ENCODE results near the gene NSD1.

DNA sequence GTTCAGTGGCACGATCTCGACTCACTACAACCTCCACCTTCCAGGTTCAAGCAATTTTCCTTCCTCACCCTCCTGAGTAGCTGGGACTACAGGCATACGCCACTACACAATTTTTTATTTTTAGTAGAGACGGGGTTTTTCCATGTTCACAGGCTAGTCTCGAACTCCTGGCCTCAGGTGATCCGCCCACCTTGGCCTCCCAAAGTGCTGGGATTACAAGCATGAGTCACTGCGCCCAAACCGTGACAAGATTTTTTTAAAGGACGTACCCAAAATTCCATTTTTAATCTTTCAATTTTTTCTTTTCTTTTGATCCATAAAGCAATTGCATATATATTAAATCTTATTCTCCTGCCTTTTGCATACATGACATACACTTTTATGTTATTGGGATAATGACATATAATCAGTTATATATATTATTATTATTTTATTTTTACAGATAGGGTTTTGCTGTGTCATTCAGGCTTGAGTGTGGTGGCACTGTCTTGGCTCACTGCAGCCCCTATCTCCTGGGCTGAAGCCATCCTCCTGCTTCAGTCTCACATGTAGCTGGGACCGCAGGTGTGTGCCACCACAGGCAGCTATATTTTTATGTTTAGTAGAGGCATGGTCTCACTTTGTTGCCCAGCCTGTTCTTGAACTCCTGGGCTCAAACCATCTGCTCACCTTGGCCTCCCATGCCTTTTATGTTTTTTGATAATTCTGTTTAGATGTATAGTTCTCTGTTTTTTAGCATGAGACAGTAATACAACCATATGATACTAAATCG, 98.1 kb downstream of the NSD1 start:
- TF ChIP-seq, protein P1, sequence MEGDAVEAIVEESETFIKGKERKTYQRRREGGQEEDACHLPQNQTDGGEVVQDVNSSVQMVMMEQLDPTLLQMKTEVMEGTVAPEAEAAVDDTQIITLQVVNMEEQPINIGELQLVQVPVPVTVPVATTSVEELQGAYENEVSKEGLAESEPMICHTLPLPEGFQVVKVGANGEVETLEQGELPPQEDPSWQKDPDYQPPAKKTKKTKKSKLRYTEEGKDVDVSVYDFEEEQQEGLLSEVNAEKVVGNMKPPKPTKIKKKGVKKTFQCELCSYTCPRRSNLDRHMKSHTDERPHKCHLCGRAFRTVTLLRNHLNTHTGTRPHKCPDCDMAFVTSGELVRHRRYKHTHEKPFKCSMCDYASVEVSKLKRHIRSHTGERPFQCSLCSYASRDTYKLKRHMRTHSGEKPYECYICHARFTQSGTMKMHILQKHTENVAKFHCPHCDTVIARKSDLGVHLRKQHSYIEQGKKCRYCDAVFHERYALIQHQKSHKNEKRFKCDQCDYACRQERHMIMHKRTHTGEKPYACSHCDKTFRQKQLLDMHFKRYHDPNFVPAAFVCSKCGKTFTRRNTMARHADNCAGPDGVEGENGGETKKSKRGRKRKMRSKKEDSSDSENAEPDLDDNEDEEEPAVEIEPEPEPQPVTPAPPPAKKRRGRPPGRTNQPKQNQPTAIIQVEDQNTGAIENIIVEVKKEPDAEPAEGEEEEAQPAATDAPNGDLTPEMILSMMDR (IDR thresholded peaks at IDR 0.05), result no peak
- TF ChIP-seq EP300 (IDR thresholded peaks at IDR 0.05), result no peak

All from gastroesophageal sphincter (tissue), 3 donors.